Stimulated activated CD4-positive, alpha-beta T cell treated with anti-CD3 and anti-CD28 coated beads, Interleukin-1b, Interleukin-23, amount 100 ng/mL, for 4 hours (primary cell): Measurements from ENCODE around the gene HNF1A.

Source experiments
- DNase-seq, 2 donors: peaks; one replicate each; pipeline ENCODE4 v3.0.0-alpha.2; 2020; ENCODE audit warnings: low read depth in 2 of 2

The HNF1A gene

DNA sequence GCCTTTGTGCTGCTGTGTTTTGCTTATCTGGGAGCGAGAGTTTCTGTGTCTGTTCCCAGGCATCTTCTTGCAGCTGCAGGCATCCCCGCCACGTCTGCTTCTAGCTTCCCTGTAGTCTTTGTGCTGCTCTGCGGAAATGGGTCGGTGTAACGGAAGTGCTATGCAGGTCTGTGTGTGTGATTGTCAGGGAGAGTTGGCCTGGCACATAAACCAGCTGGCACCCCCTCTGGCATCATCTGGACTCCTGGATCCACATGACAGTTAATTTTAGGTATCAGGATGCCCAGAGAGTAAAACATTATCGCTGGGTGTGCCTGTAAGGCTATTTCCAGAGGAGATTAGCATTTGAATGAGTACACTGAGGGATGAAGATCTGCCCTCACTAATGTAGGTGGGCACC lies 70.1 kb downstream of the HNF1A start:
- no peak for DNase-seq

DNA sequence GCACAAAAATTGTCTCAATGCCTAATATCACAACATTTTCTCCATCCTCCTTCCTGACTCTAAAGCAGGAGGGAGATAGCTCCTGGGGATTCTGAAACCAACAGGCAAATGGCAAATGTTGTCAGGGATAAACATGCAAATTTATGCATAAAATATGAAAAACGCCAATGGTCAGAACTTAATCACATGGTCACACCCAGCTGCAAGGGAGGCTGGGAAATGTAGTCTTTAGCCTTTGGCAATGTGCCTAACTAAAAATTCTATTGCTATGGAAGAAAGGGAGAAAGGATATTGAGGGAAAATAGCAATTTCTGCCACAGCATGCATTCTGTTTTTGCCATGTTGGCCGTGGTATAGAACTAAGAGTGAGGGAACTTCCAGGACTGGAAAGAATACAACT lies 72.4 kb downstream of the HNF1A start:
- no peak for DNase-seq
